HG02763 (cell line): ENCODE data around the gene OR1C1.
"Not testable (repeated sequence)": the region's sequence is repeated elsewhere in the genome, so short reads cannot be mapped to it uniquely, and the experiment has no call there.

Experiments used
- ATAC-seq: cut with Tn5 transposase; IDR thresholded peaks from one replicate; pipeline ENCODE4 v1.9.1; 2021; ENCODE audit warnings: mild to moderate bottlenecking, moderate library complexity; ENCODE audit not compliant: unreplicated experiment

Gene OR1C1

GRCh38 chr1:247760456-247760855 is at the start of gene OR1C1:
OR1C1 (minus strand) TSS chr1:247760556; CDS start chr1:247758406, 2,150 bp downstream.
- no peak for ATAC-seq

GRCh38 chr1:247797518-247797917 is 37.2 kb upstream of the OR1C1 start:
- no peak for ATAC-seq

- ATAC-seq = no peak
These were observed 9.2 kb upstream of the OR1C1 start for GRCh38 chr1:247769603-247770002.

GRCh38 chr1:247754311-247754710 is 6.0 kb downstream of the OR1C1 start:
- ATAC-seq = not testable (repeated sequence)

- ATAC-seq = no peak
These were observed 10.5 kb downstream of the OR1C1 start for GRCh38 chr1:247749870-247750269.

GRCh38 chr1:247748041-247748440 is 12.3 kb downstream of the OR1C1 start, which contains the start of gene OR14A2:
OR14A2 (minus strand) TSS chr1:247748141.
- no peak for ATAC-seq

- no peak for ATAC-seq
These were observed 12.7 kb downstream of the OR1C1 start for GRCh38 chr1:247747616-247748015.

GRCh38 chr1:247746391-247746935 is 13.9 kb downstream of the OR1C1 start:
- ATAC-seq = no peak

- not testable (repeated sequence) for ATAC-seq
These were observed 18.1 kb downstream of the OR1C1 start for GRCh38 chr1:247742215-247742760.

GRCh38 chr1:247741756-247742155 is 18.6 kb downstream of the OR1C1 start:
- ATAC-seq = no peak

- ATAC-seq = no peak
These were observed 19.6 kb downstream of the OR1C1 start for GRCh38 chr1:247740721-247741120.

- ATAC-seq = no peak
These were observed 22.0 kb downstream of the OR1C1 start, which contains the start of gene OR14K1 for GRCh38 chr1:247738315-247738714. OR14K1 (plus strand) TSS chr1:247738615; CDS start chr1:247738615, 0 bp downstream.

GRCh38 chr1:247721222-247721621 is 39.1 kb downstream of the OR1C1 start:
- no peak for ATAC-seq

- no peak for ATAC-seq
These were observed 43.8 kb downstream of the OR1C1 start, which contains the start of gene OR6F1 for GRCh38 chr1:247716546-247716945. OR6F1 (minus strand) TSS chr1:247716646; CDS start chr1:247712755, 3,891 bp downstream.

GRCh38 chr1:247713753-247714152 is 46.6 kb downstream of the OR1C1 start:
- ATAC-seq = no peak

GRCh38 chr1:247710681-247711080 is 49.7 kb downstream of the OR1C1 start:
- ATAC-seq = not testable (repeated sequence)
